GM20000 (cell line): Measurements from ENCODE around the gene RTKN.
"Not testable (repeated sequence)": the region's sequence is repeated elsewhere in the genome, so short reads cannot be mapped to it uniquely, and the experiment has no call there.

Source experiments
- DNase-seq: peaks from one replicate; pipeline ENCODE4 v3.0.0; 2012; ENCODE audit warnings: low spot score
- CTCF ChIP-seq: IDR thresholded peaks from 2 replicates; pipeline ENCODE4 v1.5.1; 2012; ENCODE audit warnings: mild to moderate bottlenecking, control low read depth; ENCODE audit errors: extremely low read depth, missing control alignments

The RTKN gene

GRCh38 chr2:74448771-74449170, 7.0 kb upstream of the RTKN start:
- TF ChIP-seq CTCF = no peak
- DNase-seq = no peak

GRCh38 chr2:74447230-74447999, 5.7 kb upstream of the RTKN start:
- no peak for DNase-seq

GRCh38 chr2:74444498-74445318, 3.0 kb upstream of the RTKN start:
- DNase-seq = no peak
- TF ChIP-seq CTCF = no peak

More at GRCh38 chr2:74447230-74447999, 5.7 kb upstream of the RTKN start:
- no peak for TF ChIP-seq CTCF

GRCh38 chr2:74442483-74443297, 953 bp upstream of the RTKN start:
- DNase-seq = not testable (repeated sequence)

- TF ChIP-seq CTCF = no peak
- no peak for DNase-seq
Observed at GRCh38 chr2:74441170-74441689, 507 bp downstream of the RTKN start.

- TF ChIP-seq CTCF = no peak
- peak; percentile 98 for DNase-seq
Observed at GRCh38 chr2:74440378-74441169, 1.2 kb downstream of the RTKN start.
